Heart left ventricle (tissue), 16 donors: Measurements from ENCODE around the gene ZNF423. TPM values are rescaled to one million over a fixed set of nuclear protein-coding genes. Genes with fewer than 3 reads are reported as not detected.

Experiments
- ATAC-seq, 4 donors: fragments of 200-7000 bp; cut with Tn5 transposase; one replicate each; pipeline ENCODE4 v1.9.1; 2020 to 2022; ENCODE audit warnings: moderate library complexity in 4 of 4, mild to moderate bottlenecking in 3 of 4, moderate number of reproducible peaks in 1 of 4
- DNase-seq, 5 donors: peaks; one replicate each; pipeline ENCODE4 v3.0.0-alpha.2; 2020
- H3K27ac ChIP-seq, 12 donors: fragments of 200-600 bp; sonication (generic) in 4 of 12; one replicate each; pipeline versions ENCODE4 v1.5.0 to v1.8.0; 2016 to 2022; ENCODE audit warnings: mild to moderate bottlenecking in 2 of 12
- H3K27me3 ChIP-seq, 9 donors: fragments of 200-600 bp; sonication (generic) in 2 of 9; one replicate each; pipeline versions ENCODE4 v1.5.1 to v1.8.0; 2016 to 2022; ENCODE audit warnings: mild to moderate bottlenecking in 3 of 9
- H3K36me3 ChIP-seq, 9 donors: fragments of 200-600 bp; sonication (generic) in 2 of 9; one replicate each; pipeline versions ENCODE4 v1.5.0 to v1.8.0; 2018 to 2022; ENCODE audit warnings: mild to moderate bottlenecking in 2 of 9
- H3K4me1 ChIP-seq, 12 donors: fragments of 200-600 bp; sonication (generic) in 4 of 12; one replicate each; pipeline versions ENCODE4 v1.5.0 to v1.8.0; 2016 to 2022; ENCODE audit warnings: mild to moderate bottlenecking in 3 of 12
- H3K4me3 ChIP-seq, 12 donors: fragments of 200-600 bp; sonication (generic) in 4 of 12; one replicate each; pipeline versions ENCODE4 v1.5.0 to v1.8.0; 2017 to 2022; ENCODE audit warnings: mild to moderate bottlenecking in 9 of 12, moderate library complexity in 4 of 12
- H3K9me3 ChIP-seq, 12 donors: fragments of 200-600 bp; sonication (generic) in 4 of 12; one replicate each; pipeline versions ENCODE4 v1.5.0 to v1.8.0; 2016 to 2022; ENCODE audit warnings: mild to moderate bottlenecking in 1 of 12
- POLR2A ChIP-seq, 2 donors: fragments of 450-650 bp; IDR thresholded peaks; one replicate each; pipeline ENCODE4 v1.6.1; 2017; ENCODE audit warnings: antibody characterized with exemption in 2 of 2, mild to moderate bottlenecking in 2 of 2, moderate library complexity in 2 of 2
- WGBS, 4 donors: extraction: QIAGEN DNeasy Blood & Tissue Kit in 2 of 4; methylation state at CpG; one replicate each; pipeline versions ENCODE4 v1.1.5 to v1.1.7; 2013 to 2018; 5-methylcytosine and 5-hydroxymethylcytosine counted together
- intact Hi-C, 10 donors: fragments of 100-400 bp; cut with DNase I; formaldehyde crosslinking; loops; one replicate each; pipeline versions ENCODE4 v1.11.1 to v1.14.2; 2022
- polyA plus RNA-seq, 2 donors: library from polyadenylated mRNA; stranded (reverse); fragments of 200-250 nt; gene quantifications; one replicate each; pipeline ENCODE4 v1.2.3, GENCODE V29; 2013
- total RNA-seq, 9 donors: library from RNA; depleted of rRNA in 2 of 9; stranded (reverse); fragments of >200 nt in 2 of 9; fragmentation: NEBNext Ultra II Directional in 3 of 9; extraction: Animal tissue kit (Norgen Biotek cat#: 25700) in 3 of 9; gene quantifications; one replicate each; pipeline versions ENCODE4 v1.1.0 to v1.2.4, GENCODE V29; 2016 to 2023
- TF ChIP-seq, protein P1 (sequence below), 12 donors: fragments of 200-600 bp; sonication (generic) in 4 of 12; IDR thresholded peaks; one replicate each; pipeline versions ENCODE4 v1.5.0 to v1.8.0; 2018 to 2022; ENCODE audit warnings: antibody characterized with exemption in 12 of 12, mild to moderate bottlenecking in 5 of 12
- donor health status: ischemic (EF 13 %, LVEDD 7.1; RV severe dilation, severe dysfunction).
- donor health status: healthy with polysubstance abuse.
- donor health status: DM: no; HTN: yes; CAD: no.
- donor health status: DM: no; HTN: no; CAD: no.
- donor health status: ischemic (EF 25% LVEDD 6.9; RV normal size, moderate dysfunction).
- donor health status: ischemic (EF 25% LVEDD 5.7; RV mildly dilated, moderate dysfunction).
- donor health status: healthy.
- donor health status: DM: yes; HTN: yes; CAD: no.
- donor health status: ischemic (EF 35%, LVEDD 5.7; RV mildly dilated, moderate dysfunction).
- donor health status: nonischemic (EF 11% LVEDD 7.7; RV severe dilation, severe dysfunction).
- donor health status: DM: yes; HTN: yes; CAD: no.
- donor health status: PGD.
- donor health status: ischemic (EF 29% LVEDD 5.4; RV normal size, mild dysfunction).
- donor health status: nonischemic (EF 23%, LVEDD 6.1; RV moderate dilation, normal function).

The ZNF423 gene
- total and polyA plus RNA-seq, 11 donors, result 1.8 to 10.4 (median 5.7) TPM

DNA sequence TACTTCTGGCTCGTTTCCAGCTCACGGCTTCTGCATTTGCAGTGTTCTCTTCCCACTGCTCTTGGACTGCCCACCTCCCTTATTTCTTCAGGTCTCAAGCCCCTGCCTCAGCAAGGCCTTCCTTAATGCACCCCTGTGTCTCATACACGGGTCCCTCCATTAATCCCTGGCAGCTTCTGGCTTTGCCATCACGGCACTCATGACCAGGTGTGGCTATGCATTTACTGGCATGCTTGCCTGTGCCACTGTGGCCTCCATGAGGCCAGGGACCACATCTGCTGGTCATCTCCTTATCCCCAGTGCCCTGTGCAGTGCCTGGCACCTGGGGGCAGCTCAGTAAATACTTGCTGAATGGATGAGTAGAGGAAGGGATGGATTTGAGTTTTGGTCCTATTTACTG is 368.2 kb downstream of the ZNF423 start:
- H3K27me3 ChIP-seq, result no peaks in the 10 kb centered on the region
- 84 to 89% (median 88%) methylated on average over 4 of the region's 4 CpGs for WGBS, 4 donors
- DNase-seq (no peak), ATAC-seq (no peak)
- H3K9me3 ChIP-seq, result peaks cover 0 to 3% (median 0%) of the 10 kb centered on the region in 12 donors
- H3K27ac ChIP-seq, result no peak overlapping the region
- H3K4me3 ChIP-seq, result no peak overlapping the region
- intact Hi-C loops, result loop anchor here in 2 of 10 donors (5.0 to 10.0 kb wide), 2 partner anchors 110 to 267 kb away; no protein-coding TSS in a partner anchor
- H3K4me1 ChIP-seq, result peaks cover 0 to 28% (median 14%) of the 10 kb centered on the region in 12 donors
- TF ChIP-seq POLR2A (IDR thresholded peaks at IDR 0.05), result no peak
- TF ChIP-seq, protein P1, sequence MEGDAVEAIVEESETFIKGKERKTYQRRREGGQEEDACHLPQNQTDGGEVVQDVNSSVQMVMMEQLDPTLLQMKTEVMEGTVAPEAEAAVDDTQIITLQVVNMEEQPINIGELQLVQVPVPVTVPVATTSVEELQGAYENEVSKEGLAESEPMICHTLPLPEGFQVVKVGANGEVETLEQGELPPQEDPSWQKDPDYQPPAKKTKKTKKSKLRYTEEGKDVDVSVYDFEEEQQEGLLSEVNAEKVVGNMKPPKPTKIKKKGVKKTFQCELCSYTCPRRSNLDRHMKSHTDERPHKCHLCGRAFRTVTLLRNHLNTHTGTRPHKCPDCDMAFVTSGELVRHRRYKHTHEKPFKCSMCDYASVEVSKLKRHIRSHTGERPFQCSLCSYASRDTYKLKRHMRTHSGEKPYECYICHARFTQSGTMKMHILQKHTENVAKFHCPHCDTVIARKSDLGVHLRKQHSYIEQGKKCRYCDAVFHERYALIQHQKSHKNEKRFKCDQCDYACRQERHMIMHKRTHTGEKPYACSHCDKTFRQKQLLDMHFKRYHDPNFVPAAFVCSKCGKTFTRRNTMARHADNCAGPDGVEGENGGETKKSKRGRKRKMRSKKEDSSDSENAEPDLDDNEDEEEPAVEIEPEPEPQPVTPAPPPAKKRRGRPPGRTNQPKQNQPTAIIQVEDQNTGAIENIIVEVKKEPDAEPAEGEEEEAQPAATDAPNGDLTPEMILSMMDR (IDR thresholded peaks at IDR 0.05), result no peak
- no peaks in the 10 kb centered on the region for H3K36me3 ChIP-seq

DNA sequence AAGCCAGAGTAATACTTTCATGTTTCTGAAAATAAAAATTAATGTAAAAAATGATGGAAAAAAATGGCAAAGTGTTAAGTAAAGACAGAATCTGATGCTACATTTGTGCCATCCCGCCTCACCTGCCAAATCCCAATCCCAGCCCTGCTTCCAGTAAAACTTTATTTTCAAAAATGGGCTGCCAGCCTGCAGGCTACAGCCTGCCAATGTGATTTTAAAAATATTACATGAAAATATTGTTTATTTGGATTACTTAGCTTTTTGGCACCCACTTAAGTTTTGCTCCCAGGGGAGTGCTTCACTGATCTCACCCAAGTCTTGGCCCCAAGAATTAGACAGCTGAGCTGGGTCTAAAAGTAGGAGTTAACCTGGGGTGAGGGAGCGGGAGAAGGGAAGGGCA is 369.5 kb downstream of the ZNF423 start:
- DNase-seq, result no peak
- H3K27ac ChIP-seq, result no peak overlapping the region
- H3K4me3 ChIP-seq, result no peak overlapping the region
- ATAC-seq, result no peak
- no peaks in the 10 kb centered on the region for H3K36me3 ChIP-seq
- peaks cover 0 to 15% (median 6%) of the 10 kb centered on the region in 12 donors for H3K4me1 ChIP-seq
- TF ChIP-seq, protein P1 (IDR thresholded peaks at IDR 0.05), result no peak
- no peak for TF ChIP-seq POLR2A (IDR thresholded peaks at IDR 0.05)
- peaks cover 0 to 3% (median 0%) of the 10 kb centered on the region in 12 donors for H3K9me3 ChIP-seq
- intact Hi-C loops, result loop anchor here in 2 of 10 donors (5.0 to 10.0 kb wide), 2 partner anchors 111 to 268 kb away; no protein-coding TSS in a partner anchor
- 96 to 97% (median 97%) methylated on average over 2 of the region's 2 CpGs for WGBS, 4 donors
- H3K27me3 ChIP-seq, result no peaks in the 10 kb centered on the region

DNA sequence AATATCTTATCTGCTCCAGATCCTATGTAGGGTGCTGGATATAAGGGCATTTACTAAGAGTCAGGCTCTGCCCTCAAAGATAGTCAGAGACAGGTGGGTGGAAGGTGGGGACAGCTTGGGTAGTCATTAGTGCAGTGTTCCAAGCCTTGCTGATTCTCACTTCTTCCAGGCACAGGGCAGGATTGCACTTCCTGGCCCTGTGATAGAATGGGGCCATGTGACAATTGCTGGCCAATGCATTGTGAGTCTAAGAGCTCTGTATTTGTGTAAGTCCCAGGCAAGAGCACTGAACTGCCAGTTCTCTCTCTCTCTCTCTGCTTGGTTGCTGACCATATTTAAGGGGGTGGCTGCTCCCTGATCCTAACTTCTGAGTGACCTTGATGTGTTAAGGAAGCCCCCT is 370.2 kb downstream of the ZNF423 start:
- H3K4me1 ChIP-seq, result peaks cover 0 to 13% (median 6%) of the 10 kb centered on the region in 12 donors
- H3K4me3 ChIP-seq, result no peak overlapping the region
- DNase-seq (no peak), ATAC-seq (no peak)
- no peaks in the 10 kb centered on the region for H3K27me3 ChIP-seq
- peaks cover 0 to 3% (median 0%) of the 10 kb centered on the region in 12 donors for H3K9me3 ChIP-seq
- intact Hi-C loops, result loop anchor here in 2 of 10 donors (5.0 to 10.0 kb wide), 2 partner anchors 112 to 269 kb away; no protein-coding TSS in a partner anchor
- no peaks in the 10 kb centered on the region for H3K36me3 ChIP-seq
- H3K27ac ChIP-seq, result no peak overlapping the region
- TF ChIP-seq POLR2A (IDR thresholded peaks at IDR 0.05), result no peak
- TF ChIP-seq, protein P1 (IDR thresholded peaks at IDR 0.05), result no peak

DNA sequence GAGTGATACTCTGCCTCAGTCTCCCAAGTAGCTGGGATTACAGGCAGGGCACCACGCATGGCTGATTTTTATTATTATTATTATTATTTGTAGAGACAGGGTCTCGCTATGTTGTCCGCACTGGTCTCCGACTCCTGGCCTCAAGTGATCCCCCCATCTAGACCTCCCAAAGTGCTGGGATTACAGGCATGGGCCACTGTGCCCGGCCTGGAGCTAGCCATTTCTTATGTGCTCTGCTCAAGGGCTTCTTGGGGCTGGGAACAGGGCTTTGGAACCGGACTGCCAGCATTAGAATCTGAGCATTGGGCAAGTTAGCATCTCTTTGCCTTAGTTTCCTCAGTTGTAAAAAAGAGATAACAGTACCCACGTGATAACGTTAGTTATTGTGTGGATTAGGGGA is 371.0 kb downstream of the ZNF423 start:
- no peak for ATAC-seq
- H3K4me3 ChIP-seq, result peak overlapping the region in 6 of 12 donors; percentile 6 to 44 (median 36)
- no peak for DNase-seq
- H3K4me1 ChIP-seq, result peaks cover 0 to 13% (median 6%) of the 10 kb centered on the region in 12 donors
- H3K27me3 ChIP-seq, result no peaks in the 10 kb centered on the region
- H3K27ac ChIP-seq, result peak overlapping the region in 1 of 12 donors; percentile 34
- H3K36me3 ChIP-seq, result no peaks in the 10 kb centered on the region
- intact Hi-C loops, result loop anchor here in 3 of 10 donors (5.0 to 10.0 kb wide), 3 partner anchors 73 to 270 kb away; no protein-coding TSS in a partner anchor
- no peak for TF ChIP-seq POLR2A (IDR thresholded peaks at IDR 0.05)
- TF ChIP-seq, protein P1 (IDR thresholded peaks at IDR 0.05), result no peak
- WGBS, 4 donors, result 90 to 94% (median 91%) methylated on average over 8 of the region's 8 CpGs
- H3K9me3 ChIP-seq, result peaks cover 0 to 3% (median 0%) of the 10 kb centered on the region in 12 donors
